PC-3 (cell line): Measurements from ENCODE around the gene LUC7L. TPM values are rescaled to one million over a fixed set of nuclear protein-coding genes. Genes with fewer than 3 reads are reported as not detected.

ENCODE experiments used
- ATAC-seq: fragments of 200-7000 bp; cut with Tn5 transposase; 2 replicates; pipeline ENCODE4 v1.9.1; 2020; ENCODE audit warnings: mild to moderate bottlenecking, moderate library complexity
- BruUV-seq: library from RNA; stranded (reverse); fragments of 400-500 nt; replicated peaks from 2 replicates; lab custom pipeline; 2021; lab: Mats Ljungman, UMichigan
- CTCF ChIA-PET: fragments of 300-600 bp; sonication (Branson Sonifier 250); formaldehyde crosslinking; loops from one replicate; lab custom pipeline; 2022; ENCODE audit warnings: antibody characterized with exemption; lab: Charles Lee
- POLR2A ChIA-PET: fragments of 300-600 bp; sonication (Branson Sonifier 250); formaldehyde crosslinking; loops from one replicate; lab custom pipeline; 2022; ENCODE audit warnings: antibody characterized with exemption; ENCODE audit not compliant: unreplicated experiment; lab: Charles Lee
- DNase-seq: peaks from one replicate; pipeline ENCODE4 v3.0.0-alpha.2; 2015
- H2AFZ ChIP-seq: fragments of 300-600 bp; sonication (generic); 2 replicates; pipeline ENCODE4 v1.6.0; 2016; ENCODE audit warnings: antibody characterized with exemption, low read length
- H3F3A ChIP-seq: fragments of 300-600 bp; sonication (generic); one replicate; pipeline ENCODE4 v1.6.0; 2017; ENCODE audit warnings: antibody characterized with exemption, low read length, control low read depth, mild to moderate bottlenecking; ENCODE audit not compliant: unreplicated experiment
- H3K27ac ChIP-seq: fragments of 300-600 bp; sonication (generic); 2 replicates; pipeline ENCODE4 v1.5.1; 2016; ENCODE audit warnings: mild to moderate bottlenecking, low read length
- H3K27me3 ChIP-seq: fragments of 300-600 bp; sonication (generic); 2 replicates; pipeline ENCODE4 v1.6.1; 2016; ENCODE audit warnings: low read length, mixed read lengths
- H3K36me3 ChIP-seq: fragments of 300-600 bp; sonication (generic); 2 replicates; pipeline ENCODE4 v1.6.1; 2016; ENCODE audit warnings: low read depth, mixed run types, low read length, mixed read lengths
- H3K4me1 ChIP-seq: fragments of 300-600 bp; sonication (generic); 2 replicates; pipeline ENCODE4 v1.5.1; 2016; ENCODE audit warnings: low read length; ENCODE audit not compliant: insufficient read depth
- H3K4me2 ChIP-seq: fragments of 300-600 bp; sonication (generic); 2 replicates; pipeline ENCODE4 v1.6.0; 2016; ENCODE audit warnings: low read length
- H3K4me3 ChIP-seq: fragments of 300-600 bp; sonication (generic); 2 replicates; pipeline ENCODE4 v1.5.1; 2016; ENCODE audit warnings: mild to moderate bottlenecking, low read length, mixed read lengths
- H3K79me2 ChIP-seq: fragments of 300-600 bp; sonication (generic); 2 replicates; pipeline ENCODE4 v1.6.1; 2017; ENCODE audit warnings: low read length, mixed read lengths
- H3K9ac ChIP-seq: fragments of 300-600 bp; sonication (generic); 2 replicates; pipeline ENCODE4 v1.6.0; 2016; ENCODE audit warnings: mild to moderate bottlenecking, low read length
- H3K9me2 ChIP-seq: fragments of 300-600 bp; sonication (generic); replicated peaks from 2 replicates; pipeline ENCODE4 v1.6.1; 2016; ENCODE audit warnings: mixed run types, low read length, mixed read lengths
- H3K9me3 ChIP-seq: fragments of 300-600 bp; sonication (generic); 2 replicates; pipeline ENCODE4 v1.6.1; 2016; ENCODE audit warnings: low read length, mixed read lengths
- H4K20me1 ChIP-seq: fragments of 300-600 bp; sonication (generic); 2 replicates; pipeline ENCODE4 v1.6.1; 2016; ENCODE audit warnings: low read length, mixed read lengths
- CTCF ChIP-seq: fragments of 300-600 bp; sonication (generic); conservative IDR thresholded peaks from 2 replicates; pipeline ENCODE4 v1.5.1; 2017; ENCODE audit warnings: antibody characterized with exemption, low read depth, mild to moderate bottlenecking, low read length
- EZH2 ChIP-seq: fragments of 300-600 bp; sonication (generic); IDR thresholded peaks from one replicate; pipeline ENCODE4 v1.6.1; 2017; ENCODE audit warnings: antibody characterized with exemption, mild to moderate bottlenecking, low read length; ENCODE audit not compliant: unreplicated experiment
- EZH2phosphoT487 ChIP-seq: fragments of 300-600 bp; sonication (generic); IDR thresholded peaks from 2 replicates; pipeline ENCODE4 v1.6.1; 2018; ENCODE audit warnings: mild to moderate bottlenecking, antibody characterized with exemption, low read length, borderline replicate concordance
- intact Hi-C: fragments of 100-400 bp; cut with micrococcal nuclease; formaldehyde crosslinking; loops from 2 replicates; pipeline ENCODE4 v1.9.0; 2023
- total RNA-seq: library from RNA; depleted of rRNA; stranded (reverse); fragments of >200 nt; gene quantifications from 2 replicates; pipeline ENCODE4 v1.2.3, GENCODE V29; 2014

The LUC7L gene
- total RNA-seq, 1 experiment from 2014 or later: 46.0 TPM

GRCh38 chr16:240559-240958, 11.3 kb upstream of the LUC7L start:
- BruUV-seq: no TSS peak
- H3K4me3 ChIP-seq: no peak overlapping the region
- H3K27ac ChIP-seq: no peak overlapping the region
- CTCF ChIA-PET: no interaction called here
- H4K20me1 ChIP-seq: no peaks in the 10 kb centered on the region
- no peaks in the 10 kb centered on the region for H3K79me2 ChIP-seq
- H3K9me2 ChIP-seq: no peaks in the 10 kb centered on the region
- TF ChIP-seq CTCF: no peak
- TF ChIP-seq EZH2: no peak
- no peak for TF ChIP-seq EZH2phosphoT487
- POLR2A ChIA-PET: no interaction called here
- no peaks in the 10 kb centered on the region for H3K4me1 ChIP-seq
- no peak overlapping the region for H3K9ac ChIP-seq
- DNase-seq: no peak
- H3K36me3 ChIP-seq: no peaks in the 10 kb centered on the region
- no peak overlapping the region for H2AFZ ChIP-seq
- H3K4me2 ChIP-seq: no peak overlapping the region
- intact Hi-C loops: no loop called here
- no peaks in the 10 kb centered on the region for H3K27me3 ChIP-seq
- no peaks in the 10 kb centered on the region for H3K9me3 ChIP-seq
- no peaks in the 10 kb centered on the region for H3F3A ChIP-seq
- ATAC-seq: no peak

GRCh38 chr16:239948-240277, 10.7 kb upstream of the LUC7L start:
- Histone ChIP-seq H3K9me2 (no peaks in the 10 kb centered on the region), H3K27me3 (no peaks in the 10 kb centered on the region), H3F3A (no peaks in the 10 kb centered on the region), H3K9ac (no peak overlapping the region), H2AFZ (no peak overlapping the region), H3K4me3 (no peak overlapping the region), H3K4me2 (no peak overlapping the region), H3K79me2 (no peaks in the 10 kb centered on the region), H3K27ac (no peak overlapping the region), H3K36me3 (no peaks in the 10 kb centered on the region), H3K9me3 (no peaks in the 10 kb centered on the region), H4K20me1 (no peaks in the 10 kb centered on the region), H3K4me1 (no peaks in the 10 kb centered on the region)
- intact Hi-C loops: no loop called here
- DNase-seq (no peak), ATAC-seq (no peak)
- ChIA-PET CTCF (no interaction called here), POLR2A (no interaction called here)
- no TSS peak for BruUV-seq
- TF ChIP-seq EZH2 (no peak), EZH2phosphoT487 (no peak), CTCF (no peak)

GRCh38 chr16:234468-235305, 5.4 kb upstream of the LUC7L start, which contains the start of gene FAM234A:
Gene FAM234A (plus strand): TSS chr16:234821. CDS start chr16:254414, 19,593 bp downstream.
- peak within 1 kb of the TSS; percentile 82 for H2AFZ ChIP-seq
- ATAC-seq: peak; percentile 85
- CTCF ChIA-PET: interaction anchor here (0.7 kb wide), 2 partner anchors 39 to 190 kb away, joined by 3 to 6 read pairs; no protein-coding TSS in a partner anchor
- peak; percentile 91 for DNase-seq
- no peaks in the 10 kb centered on the region for H4K20me1 ChIP-seq
- no peaks in the 10 kb centered on the region for H3K79me2 ChIP-seq
- no peaks in the 10 kb centered on the region for H3K27me3 ChIP-seq
- H3K27ac ChIP-seq: peak within 1 kb of the TSS; percentile 89
- peak within 1 kb of the TSS; percentile 97 for H3K9ac ChIP-seq
- H3K36me3 ChIP-seq: no peaks in the 10 kb centered on the region
- H3K9me3 ChIP-seq: no peaks in the 10 kb centered on the region
- H3K4me3 ChIP-seq: peak within 1 kb of the TSS; percentile 95
- TF ChIP-seq EZH2 (no peak), CTCF (peak; percentile 35)
- no peaks in the 10 kb centered on the region for H3F3A ChIP-seq
- POLR2A ChIA-PET: interaction anchor here (0.6 to 0.7 kb wide), 2 partner anchors 118 to 128 kb away, joined by 3 to 36 read pairs; no protein-coding TSS in a partner anchor
- H3K9me2 ChIP-seq: no peaks in the 10 kb centered on the region
- intact Hi-C loops: no loop called here
- BruUV-seq: no TSS peak
- H3K4me2 ChIP-seq: peak within 1 kb of the TSS; percentile 93
- no peaks in the 10 kb centered on the region for H3K4me1 ChIP-seq
